Measurements from ENCODE around the gene CTCFL. TPM values are rescaled to one million over a fixed set of nuclear protein-coding genes. Genes with fewer than 3 reads are reported as not detected.
A peak's percentile ranks its signal among the peaks of the same experiment; 100 is the strongest.

CTCFL gene
- total and polyA plus RNA-seq, 2 of the 13 experiments (the other 11 are each of a cell fraction or from before 2014, with no cell fraction given): 0.04 TPM; not detected in 1

DNA sequence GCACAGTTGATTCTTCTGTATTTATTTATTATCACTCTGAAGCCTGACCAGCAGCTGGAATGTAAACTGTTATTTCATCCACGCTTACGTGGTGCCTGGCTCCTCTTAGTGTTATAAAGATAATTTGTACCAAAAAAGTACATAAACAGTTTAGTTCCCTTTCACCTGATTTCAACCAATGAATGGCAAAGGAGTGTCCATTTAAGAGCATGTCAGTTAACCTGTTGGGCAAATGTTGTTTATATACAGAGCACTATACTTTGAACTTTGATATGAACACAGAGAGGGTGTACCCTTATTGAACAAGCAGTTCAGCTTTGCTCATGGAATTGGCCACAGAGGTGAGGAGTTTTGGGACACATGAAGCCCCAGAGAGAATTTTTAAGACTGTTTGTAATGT is 7.2 kb upstream of the CTCFL start (continued):
- TF ChIP-seq ZEB1 (IDR thresholded peaks at IDR 0.05; ENCODE audit: insufficient replicate concordance, low read depth): peak; percentile 44
- TF ChIP-seq NCOR1 (IDR thresholded peaks at IDR 0.05; ENCODE audit: borderline replicate concordance, low read length): peak; percentile 38; the same call in 1 of the 2 replicates
- peak; percentile 86 for TF ChIP-seq FOXK1 (CRISPR knock-in tag; IDR thresholded peaks at IDR 0.05; ENCODE audit: borderline replicate concordance, low read depth)
- TF ChIP-seq, protein P1, sequence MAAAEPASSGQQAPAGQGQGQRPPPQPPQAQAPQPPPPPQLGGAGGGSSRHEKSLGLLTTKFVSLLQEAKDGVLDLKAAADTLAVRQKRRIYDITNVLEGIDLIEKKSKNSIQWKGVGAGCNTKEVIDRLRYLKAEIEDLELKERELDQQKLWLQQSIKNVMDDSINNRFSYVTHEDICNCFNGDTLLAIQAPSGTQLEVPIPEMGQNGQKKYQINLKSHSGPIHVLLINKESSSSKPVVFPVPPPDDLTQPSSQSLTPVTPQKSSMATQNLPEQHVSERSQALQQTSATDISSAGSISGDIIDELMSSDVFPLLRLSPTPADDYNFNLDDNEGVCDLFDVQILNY (CRISPR knock-in tag; conservative IDR thresholded peaks at IDR 0.05): no peak
- no peak for TF ChIP-seq ZNF44 (CRISPR knock-in tag; IDR thresholded peaks at IDR 0.05)
- TF ChIP-seq, protein P2, sequence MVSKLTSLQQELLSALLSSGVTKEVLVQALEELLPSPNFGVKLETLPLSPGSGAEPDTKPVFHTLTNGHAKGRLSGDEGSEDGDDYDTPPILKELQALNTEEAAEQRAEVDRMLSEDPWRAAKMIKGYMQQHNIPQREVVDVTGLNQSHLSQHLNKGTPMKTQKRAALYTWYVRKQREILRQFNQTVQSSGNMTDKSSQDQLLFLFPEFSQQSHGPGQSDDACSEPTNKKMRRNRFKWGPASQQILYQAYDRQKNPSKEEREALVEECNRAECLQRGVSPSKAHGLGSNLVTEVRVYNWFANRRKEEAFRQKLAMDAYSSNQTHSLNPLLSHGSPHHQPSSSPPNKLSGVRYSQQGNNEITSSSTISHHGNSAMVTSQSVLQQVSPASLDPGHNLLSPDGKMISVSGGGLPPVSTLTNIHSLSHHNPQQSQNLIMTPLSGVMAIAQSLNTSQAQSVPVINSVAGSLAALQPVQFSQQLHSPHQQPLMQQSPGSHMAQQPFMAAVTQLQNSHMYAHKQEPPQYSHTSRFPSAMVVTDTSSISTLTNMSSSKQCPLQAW (CRISPR knock-in tag; IDR thresholded peaks at IDR 0.05): 0 out of 2 replicates have a peak, but pooled peaks have one; percentile 32
- TF ChIP-seq CEBPG (CRISPR knock-in tag; IDR thresholded peaks at IDR 0.05): peak; percentile 43; the same call in 1 of the 2 replicates
- no peak for TF ChIP-seq ZNF891 (CRISPR knock-in tag; IDR thresholded peaks at IDR 0.05)
- TF ChIP-seq, protein P3, sequence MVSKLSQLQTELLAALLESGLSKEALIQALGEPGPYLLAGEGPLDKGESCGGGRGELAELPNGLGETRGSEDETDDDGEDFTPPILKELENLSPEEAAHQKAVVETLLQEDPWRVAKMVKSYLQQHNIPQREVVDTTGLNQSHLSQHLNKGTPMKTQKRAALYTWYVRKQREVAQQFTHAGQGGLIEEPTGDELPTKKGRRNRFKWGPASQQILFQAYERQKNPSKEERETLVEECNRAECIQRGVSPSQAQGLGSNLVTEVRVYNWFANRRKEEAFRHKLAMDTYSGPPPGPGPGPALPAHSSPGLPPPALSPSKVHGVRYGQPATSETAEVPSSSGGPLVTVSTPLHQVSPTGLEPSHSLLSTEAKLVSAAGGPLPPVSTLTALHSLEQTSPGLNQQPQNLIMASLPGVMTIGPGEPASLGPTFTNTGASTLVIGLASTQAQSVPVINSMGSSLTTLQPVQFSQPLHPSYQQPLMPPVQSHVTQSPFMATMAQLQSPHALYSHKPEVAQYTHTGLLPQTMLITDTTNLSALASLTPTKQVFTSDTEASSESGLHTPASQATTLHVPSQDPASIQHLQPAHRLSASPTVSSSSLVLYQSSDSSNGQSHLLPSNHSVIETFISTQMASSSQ (IDR thresholded peaks at IDR 0.05; ENCODE audit: low read depth): no peak
- TF ChIP-seq, protein P3 (CRISPR knock-in tag; IDR thresholded peaks at IDR 0.05; ENCODE audit: borderline replicate concordance): no peak
- peak; percentile 57; the same call in 1 of the 2 replicates for TF ChIP-seq RARA (CRISPR knock-in tag; IDR thresholded peaks at IDR 0.05)
- TF ChIP-seq BCL6 (CRISPR knock-in tag; IDR thresholded peaks at IDR 0.05): 0 out of 2 replicates have a peak, but pooled peaks have one; percentile 47
- no peak for TF ChIP-seq SRSF4 (IDR thresholded peaks at IDR 0.05; ENCODE audit: low read depth, low read length, poor library complexity, severe bottlenecking)
- TF ChIP-seq NR2F6 (IDR thresholded peaks at IDR 0.05): peak; percentile 43
- 0 out of 2 replicates have a peak, but pooled peaks have one; percentile 38 for TF ChIP-seq NR2F6 (CRISPR knock-in tag; IDR thresholded peaks at IDR 0.05)
- TF ChIP-seq ZMYM2 (CRISPR knock-in tag; IDR thresholded peaks at IDR 0.05): 0 out of 2 replicates have a peak, but pooled peaks have one; percentile 42
- no peak for TF ChIP-seq ZNF577 (CRISPR knock-in tag; IDR thresholded peaks at IDR 0.05; ENCODE audit: borderline replicate concordance, low read depth)
- peak; percentile 66 for TF ChIP-seq PITX1 (CRISPR knock-in tag; IDR thresholded peaks at IDR 0.05)
- no peak for TF ChIP-seq YEATS2 (CRISPR knock-in tag; IDR thresholded peaks at IDR 0.05; ENCODE audit: borderline replicate concordance)
- peak; percentile 53; the same call in 1 of the 2 replicates for TF ChIP-seq ATF1 (CRISPR knock-in tag; IDR thresholded peaks at IDR 0.05)
- TF ChIP-seq ZNF570 (CRISPR knock-in tag; IDR thresholded peaks at IDR 0.05; ENCODE audit: borderline replicate concordance): no peak
- TF ChIP-seq SIX1 (CRISPR knock-in tag; IDR thresholded peaks at IDR 0.05; ENCODE audit: borderline replicate concordance): no peak
- TF ChIP-seq, protein P4, sequence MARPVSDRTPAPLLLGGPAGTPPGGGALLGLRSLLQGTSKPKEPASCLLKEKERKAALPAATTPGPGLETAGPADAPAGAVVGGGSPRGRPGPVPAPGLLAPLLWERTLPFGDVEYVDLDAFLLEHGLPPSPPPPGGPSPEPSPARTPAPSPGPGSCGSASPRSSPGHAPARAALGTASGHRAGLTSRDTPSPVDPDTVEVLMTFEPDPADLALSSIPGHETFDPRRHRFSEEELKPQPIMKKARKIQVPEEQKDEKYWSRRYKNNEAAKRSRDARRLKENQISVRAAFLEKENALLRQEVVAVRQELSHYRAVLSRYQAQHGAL (CRISPR knock-in tag; IDR thresholded peaks at IDR 0.05; ENCODE audit: not compliant biosample characterization): no peak
